Left kidney (tissue), 8 donors: ENCODE measurements around the gene SLC22A16. TPM values are rescaled to one million over a fixed set of nuclear protein-coding genes. Genes with fewer than 3 reads are reported as not detected.
"Not testable (repeated sequence)": the region's sequence is repeated elsewhere in the genome, so short reads cannot be mapped to it uniquely, and the experiment has no call there.

ENCODE experiments used
- DNase-seq: peaks from one replicate; pipeline ENCODE4 v3.0.0-alpha.2; 2013
- long read RNA-seq, 8 donors: transcript quantifications; one replicate each; lab custom pipeline, GENCODE V29; 2026
- polyA plus RNA-seq: library from polyadenylated mRNA; unstranded; fragments of 120-200 nt; gene quantifications from one replicate; pipeline ENCODE4 v1.2.1, GENCODE V29; 2013; ENCODE audit not compliant: insufficient read length

Gene SLC22A16, protein sequence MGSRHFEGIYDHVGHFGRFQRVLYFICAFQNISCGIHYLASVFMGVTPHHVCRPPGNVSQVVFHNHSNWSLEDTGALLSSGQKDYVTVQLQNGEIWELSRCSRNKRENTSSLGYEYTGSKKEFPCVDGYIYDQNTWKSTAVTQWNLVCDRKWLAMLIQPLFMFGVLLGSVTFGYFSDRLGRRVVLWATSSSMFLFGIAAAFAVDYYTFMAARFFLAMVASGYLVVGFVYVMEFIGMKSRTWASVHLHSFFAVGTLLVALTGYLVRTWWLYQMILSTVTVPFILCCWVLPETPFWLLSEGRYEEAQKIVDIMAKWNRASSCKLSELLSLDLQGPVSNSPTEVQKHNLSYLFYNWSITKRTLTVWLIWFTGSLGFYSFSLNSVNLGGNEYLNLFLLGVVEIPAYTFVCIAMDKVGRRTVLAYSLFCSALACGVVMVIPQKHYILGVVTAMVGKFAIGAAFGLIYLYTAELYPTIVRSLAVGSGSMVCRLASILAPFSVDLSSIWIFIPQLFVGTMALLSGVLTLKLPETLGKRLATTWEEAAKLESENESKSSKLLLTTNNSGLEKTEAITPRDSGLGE
- polyA plus RNA-seq: 0.40 TPM
- long read RNA-seq, donor 1: 0 reads
- long read RNA-seq, donor 2: 0 reads
- long read RNA-seq, donor 3: 0 reads
- long read RNA-seq, donor 4: 0 reads
- long read RNA-seq, donor 5: 0 reads
- long read RNA-seq, donor 6: 0 reads
- long read RNA-seq, donor 7, partial matches to known transcripts: 0 of 1 reads
- long read RNA-seq, donor 7, other reads (novel, unspliced or antisense): 0 of 1 reads
- long read RNA-seq, donor 8: 0 reads

DNA sequence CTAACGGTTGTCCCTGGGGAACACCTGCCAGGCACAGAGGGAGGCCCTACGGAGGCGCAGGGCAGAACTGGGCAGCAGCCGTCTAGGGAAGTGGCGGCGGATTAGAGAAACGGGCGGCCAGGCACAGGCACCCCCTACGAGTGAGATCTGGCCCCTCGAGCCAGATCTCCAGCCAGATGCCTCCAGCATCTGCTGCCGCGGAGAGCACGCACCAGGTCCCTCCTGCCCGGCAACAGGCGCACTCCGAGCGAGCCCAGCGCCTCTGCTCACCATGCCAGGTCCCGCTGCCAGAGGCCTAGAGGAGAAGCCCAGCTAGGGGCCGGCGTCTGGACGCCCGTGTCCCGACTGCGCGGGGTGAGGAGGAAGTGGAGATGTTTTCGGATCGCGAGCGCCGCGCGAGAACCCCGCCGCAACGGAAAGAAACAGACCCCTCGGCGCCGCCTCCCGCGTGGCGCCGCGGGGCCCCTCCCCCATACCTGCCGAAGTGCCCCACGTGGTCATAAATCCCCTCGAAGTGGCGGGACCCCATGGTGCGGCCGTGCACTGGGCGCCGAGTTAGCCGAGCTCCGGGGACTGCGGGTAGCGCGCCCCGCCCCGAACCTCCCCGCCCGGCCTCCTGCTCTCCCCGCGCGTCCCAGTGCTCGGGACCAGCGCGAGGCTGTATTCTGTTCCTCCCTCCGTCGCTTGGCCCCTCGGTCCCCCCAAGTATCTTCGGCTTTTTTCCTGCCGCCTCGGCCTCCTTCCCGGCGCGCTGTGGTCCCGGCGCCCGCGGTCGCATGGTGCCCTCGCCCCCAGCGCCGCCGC is at the start of gene SLC22A16:
SLC22A16 (minus strand) TSS at position 568 of the 804 bp plus-strand sequence; CDS start at position 529, 39 bp downstream.
- no peak for DNase-seq

DNA sequence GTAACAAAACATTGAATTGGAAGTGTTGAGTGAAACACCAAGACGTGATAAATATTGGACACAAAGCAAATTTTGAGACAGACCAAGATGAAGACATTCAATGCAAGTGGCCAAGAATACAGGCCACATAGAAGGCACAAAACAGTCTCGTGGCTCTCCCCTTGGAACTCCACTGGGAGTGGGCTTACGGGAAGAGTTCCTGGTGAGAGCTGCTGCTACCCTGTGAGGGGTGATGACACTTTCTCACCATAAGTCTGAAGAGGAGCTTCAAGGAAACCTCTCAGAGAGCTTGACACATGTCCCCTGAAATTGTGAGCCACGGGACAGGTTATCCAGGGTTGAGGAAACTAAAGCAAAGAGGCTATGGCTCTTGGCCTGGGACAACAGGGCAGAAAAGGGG is 48.6 kb upstream of the SLC22A16 start:
- DNase-seq: no peak

DNA sequence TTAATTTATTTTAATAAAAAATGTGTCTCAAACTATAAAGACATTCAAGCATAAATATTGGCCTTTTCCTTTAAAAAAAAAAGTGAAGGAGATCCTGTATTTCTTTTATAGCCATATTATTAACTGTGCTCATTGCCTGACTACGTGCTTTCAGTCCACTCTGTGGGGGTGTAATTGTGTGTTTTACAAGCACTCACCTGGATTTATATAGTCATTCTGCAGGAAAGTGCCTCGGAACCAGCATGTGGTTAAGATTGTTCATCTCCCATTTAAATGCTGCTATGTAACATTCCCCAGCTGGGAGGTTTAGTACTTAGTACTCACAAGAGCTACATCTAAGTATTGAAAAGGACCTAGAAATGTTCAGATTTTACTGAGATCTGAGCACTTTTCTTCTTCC is 47.9 kb upstream of the SLC22A16 start:
- no peak for DNase-seq

DNA sequence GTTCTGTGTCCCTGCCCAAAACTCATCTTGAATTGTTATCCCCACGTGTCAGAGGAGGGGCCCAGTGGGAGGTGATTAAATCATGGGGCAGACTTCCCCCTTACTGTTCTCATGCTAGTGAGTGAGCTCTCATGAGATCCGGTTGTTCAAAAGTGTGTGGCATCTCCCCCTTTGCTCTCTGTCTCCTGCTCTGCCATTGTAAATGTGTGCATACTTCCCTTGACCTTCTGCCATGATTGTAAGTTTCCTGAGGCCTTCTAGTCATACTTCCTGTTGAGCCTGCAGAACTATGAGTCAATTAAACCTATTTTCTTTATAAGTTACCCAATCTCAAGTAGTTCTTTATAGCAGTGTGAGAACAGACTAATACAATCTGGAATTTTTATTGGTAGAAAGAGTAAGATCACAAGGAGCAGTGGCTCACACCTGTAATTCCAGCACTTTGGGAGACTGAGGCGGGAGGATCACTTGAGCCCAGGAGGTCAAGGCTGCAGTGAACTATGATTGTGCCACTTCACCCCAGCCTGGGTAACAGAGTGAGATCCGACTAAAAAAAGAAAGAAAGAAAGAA is 47.1 kb upstream of the SLC22A16 start:
- no peak for DNase-seq

DNA sequence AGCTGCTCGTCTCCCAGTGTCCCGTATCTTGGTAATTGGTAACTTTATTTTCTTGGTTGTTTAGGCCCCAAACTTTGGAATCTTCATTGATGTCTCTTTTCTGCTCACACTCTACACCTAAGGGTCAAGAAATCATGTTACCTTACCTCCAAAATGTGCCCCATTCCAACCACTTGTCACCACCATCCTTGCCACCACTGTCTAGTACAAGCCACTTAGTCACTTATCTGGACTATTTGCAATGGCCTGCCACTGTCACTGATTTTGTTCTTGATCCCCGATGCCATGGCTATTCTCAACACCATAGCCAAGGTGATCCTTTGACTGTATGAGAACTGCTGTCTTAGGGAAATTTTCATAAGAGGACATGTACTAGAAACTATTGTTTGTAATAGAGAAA is 46.0 kb upstream of the SLC22A16 start:
- DNase-seq: no peak

DNA sequence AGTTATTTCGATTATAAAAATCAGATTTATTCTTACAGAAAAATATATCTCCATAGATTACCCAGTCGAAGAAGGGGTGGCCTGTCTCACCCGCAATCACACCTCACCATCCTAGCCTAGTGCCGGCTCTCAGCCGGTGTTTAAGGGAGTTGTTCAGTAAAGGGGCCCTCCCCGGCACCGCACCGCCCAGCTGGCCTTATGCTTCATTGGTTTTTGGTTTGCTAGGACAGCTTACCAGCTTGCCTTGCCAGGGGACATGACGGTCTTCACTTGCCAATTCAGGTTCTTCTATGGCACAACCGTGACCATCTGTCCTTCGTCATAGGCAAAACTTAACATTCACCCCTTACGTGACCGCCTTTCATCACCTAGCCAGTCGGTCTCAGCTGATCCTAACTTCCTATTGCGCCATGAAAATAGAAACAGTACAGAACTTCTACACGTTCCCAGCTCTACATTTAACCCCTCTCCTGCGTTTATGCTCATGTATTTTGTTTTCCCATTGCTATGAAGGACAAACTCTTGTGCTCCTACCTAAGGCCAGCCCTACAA is 44.7 kb upstream of the SLC22A16 start:
- DNase-seq: no peak

DNA sequence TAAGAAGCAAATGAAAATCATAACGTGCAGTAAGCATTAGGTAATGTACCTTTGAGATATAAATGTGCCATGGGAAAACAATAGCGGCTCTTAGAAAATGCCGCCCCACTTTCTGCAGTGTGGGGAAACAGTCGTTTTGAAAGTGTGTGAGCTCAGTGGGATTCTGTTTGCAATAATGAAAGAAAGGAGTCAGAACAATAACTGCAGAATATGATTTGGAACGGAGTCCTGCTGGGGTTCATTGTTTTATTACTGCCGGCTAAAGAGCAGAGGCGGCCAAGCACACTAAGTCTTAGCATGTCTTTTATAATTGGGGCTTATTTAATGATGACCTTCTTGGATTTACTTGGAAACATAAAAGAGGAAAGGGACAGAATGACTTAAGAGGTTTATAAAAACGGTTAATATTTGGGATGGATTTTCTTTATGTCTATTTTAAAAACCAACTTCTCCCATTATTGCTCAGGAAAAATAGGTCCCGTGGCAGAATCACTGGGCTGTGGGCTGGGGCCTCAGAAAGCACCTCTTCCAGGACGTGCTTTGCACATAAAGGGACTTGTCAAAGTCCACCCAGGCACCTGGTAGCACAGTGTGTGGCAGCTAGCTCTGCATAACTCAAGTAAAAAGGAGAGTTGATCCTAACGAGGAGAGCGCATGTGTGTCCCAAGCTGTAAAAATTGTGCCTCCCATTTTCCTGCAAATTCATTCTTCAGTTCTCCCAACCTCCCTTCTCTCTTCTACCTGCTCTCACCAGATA is 44.0 kb upstream of the SLC22A16 start:
- DNase-seq: no peak

DNA sequence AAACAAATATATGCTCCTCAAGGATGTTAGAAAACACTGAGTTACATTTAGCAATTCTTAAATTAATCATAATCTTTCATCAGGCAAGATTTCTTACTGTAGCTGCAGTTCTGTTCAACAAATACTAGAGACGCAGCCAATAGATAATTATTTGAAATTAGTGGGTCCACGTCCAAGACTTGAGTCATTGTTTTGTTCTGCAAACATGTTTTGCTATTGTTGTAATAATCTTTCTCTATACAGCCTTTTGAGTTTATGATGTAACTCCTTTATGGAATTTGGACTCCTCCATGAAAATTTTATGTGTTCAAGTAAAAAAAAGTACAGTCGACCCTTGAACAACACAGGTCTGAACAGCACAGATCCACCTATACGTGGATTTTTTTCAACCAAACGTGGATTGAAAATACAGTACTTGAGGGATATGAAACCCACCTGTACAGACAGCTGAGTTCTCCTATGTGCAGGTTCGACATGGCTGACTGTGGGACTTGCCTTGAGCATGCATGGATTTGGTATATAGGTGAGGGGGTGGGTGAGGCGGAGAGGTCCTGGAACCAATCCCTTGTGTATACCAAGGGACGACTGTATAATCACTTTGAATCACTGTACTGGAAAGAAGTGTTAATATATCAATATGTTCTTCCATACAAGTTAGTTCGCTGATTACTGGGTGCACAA is 41.3 kb upstream of the SLC22A16 start:
- DNase-seq: no peak

DNA sequence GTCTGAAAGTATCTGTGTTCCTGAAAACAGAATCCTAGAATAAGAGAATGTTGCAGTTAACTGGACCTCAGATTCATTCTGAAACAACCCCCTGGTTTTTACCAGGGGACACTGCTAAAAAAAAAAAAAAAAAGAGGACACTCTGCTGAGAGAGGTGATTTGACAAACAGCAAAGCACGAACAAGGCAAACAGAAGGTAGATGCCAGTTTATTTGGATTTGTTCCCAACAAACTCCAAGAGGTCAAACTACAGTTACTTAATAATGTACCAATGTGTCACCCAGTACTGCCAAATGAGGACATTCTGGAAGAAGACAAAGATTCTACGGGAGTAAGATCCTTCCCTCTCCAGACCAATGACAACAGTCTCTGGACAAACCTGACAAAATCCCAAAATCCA is 40.6 kb upstream of the SLC22A16 start:
- no peak for DNase-seq

DNA sequence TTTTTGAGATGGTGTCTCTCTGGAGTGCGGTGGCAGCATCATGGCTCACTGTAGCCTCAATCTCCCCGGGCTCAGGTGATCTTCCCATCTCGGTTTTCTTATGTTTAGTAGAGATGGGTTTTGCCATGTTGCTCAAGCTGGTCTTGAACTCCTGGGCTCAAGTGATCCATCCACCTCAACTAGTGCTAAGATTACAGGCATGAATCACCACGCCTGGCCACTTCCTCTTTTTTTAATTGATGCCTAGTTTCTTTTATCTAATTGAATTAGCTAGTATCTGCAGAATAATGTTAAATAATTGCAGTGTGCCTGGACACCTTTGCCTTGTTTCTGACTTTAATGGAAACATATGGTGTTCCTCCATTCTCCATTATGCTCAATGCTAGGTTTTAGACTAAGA is 38.4 kb upstream of the SLC22A16 start:
- DNase-seq: no peak

DNA sequence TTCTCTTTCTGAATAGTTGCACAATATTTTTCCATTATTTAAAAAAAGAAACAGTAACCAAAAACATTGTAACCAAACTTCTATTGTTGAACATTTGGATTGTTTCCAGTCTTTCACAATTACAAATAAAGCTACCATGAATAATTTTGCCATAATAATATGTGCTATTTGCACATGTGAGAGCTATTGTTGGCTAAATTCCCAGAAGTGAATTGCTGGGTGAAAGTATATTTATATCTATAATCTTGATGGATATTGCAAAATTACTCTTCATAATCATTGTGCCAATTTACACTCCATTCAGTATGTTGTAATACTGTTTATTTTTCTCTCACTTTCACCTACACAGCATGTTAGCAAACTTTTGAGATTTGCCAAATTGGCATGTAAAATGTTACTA is 36.6 kb upstream of the SLC22A16 start:
- no peak for DNase-seq

DNA sequence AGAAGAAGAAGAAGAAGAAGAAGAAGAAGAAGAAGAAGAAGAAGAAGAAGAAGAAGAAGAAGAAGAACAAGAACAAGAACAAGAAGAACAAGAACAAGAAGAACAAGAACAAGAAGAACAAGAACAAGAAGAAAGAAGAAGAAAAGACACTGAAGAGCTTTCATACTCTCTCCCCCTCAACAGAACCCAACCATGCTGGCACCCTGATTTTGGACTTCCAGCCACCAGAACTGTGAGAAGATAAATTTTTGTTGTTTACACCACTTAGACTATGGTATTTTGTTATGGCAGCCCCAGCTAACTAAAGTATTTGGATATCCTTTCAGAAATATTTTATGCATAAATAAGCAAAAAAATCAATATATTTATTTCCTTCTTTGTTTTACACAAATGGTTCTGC is 36.1 kb upstream of the SLC22A16 start:
- not testable (repeated sequence) for DNase-seq

DNA sequence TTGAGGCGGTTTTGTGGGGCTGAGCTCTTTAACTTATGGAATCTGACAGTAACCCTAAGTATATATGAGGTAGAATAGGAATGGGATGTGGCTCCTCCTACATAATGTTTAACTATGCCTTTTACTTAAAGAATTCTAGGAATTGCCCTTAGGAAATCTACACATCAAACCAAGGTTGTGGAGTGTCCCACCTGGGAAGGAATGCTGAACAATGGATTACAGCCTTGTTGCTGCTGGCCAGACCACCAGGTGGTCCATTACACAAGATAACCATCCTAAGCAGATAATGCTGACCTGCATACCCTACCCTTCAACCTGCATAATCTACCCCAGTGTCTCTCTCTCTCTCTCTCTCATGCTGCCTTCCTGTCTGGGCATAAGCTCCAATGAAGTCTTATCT is 35.0 kb upstream of the SLC22A16 start:
- no peak for DNase-seq

DNA sequence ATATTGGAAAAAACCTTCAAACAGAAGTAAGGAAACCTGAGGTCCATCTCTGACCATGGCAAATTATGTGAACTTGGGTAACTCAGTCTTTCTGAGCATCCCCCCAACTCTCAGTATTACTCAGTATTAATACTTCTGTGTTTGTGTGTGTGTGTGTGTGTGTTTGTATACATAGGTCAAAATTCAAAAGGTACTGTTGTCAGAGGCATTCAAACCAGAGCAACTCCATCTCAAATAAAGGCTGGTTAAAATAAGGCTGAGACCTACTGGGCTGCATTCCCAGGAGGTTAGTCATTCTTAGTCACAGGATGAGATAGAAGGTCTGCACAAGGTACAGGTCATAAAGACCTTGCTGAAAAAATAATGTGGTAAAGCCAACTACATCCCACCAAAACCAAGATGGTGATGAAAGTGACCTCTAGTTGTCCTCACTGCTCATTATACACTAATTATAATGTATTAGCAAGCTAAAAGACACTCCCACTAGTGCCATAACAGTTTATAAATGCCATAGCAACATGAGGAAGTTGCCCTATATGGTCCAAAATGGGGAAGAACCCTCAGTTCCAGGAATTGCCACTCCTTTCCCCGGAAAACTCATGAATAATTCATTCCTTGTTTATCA is 33.3 kb upstream of the SLC22A16 start:
- no peak for DNase-seq

DNA sequence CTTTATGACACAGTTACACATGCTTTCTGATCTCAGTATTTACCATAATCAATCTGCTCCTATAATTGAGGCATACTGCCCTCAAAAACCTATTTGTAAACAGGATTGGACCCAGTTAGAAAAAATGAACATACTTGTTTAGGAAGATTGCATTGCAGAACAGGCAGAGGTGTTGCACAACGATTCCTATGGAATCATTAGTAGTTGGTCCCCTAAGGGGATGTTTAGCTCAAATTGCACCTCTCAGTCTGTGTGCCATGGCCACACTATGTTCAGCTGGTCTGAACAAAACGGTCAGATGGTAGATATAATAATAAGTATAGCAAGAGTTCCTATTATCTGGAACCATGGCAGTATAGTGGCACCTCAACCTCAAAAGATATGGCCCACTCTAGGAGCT is 28.5 kb upstream of the SLC22A16 start:
- not testable (repeated sequence) for DNase-seq

DNA sequence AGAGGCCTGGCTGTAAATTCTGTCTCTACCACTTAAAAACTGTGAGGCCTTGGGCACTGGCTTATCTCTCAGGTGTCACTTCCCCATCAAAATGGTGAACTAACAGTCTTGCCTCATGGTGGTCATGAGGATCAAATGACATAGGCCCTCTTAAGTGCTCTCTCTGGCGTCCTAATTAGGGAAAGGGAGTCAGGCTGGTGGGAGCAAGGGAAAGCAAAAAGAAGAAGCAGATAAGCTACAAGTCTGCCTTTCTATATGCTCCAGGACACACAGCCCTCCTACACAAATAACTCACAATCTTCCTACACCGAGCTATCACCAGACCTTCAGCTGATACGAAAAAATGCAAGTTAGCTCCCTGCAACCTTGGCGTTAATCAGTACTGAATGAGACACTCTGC is 19.5 kb upstream of the SLC22A16 start:
- DNase-seq: no peak

DNA sequence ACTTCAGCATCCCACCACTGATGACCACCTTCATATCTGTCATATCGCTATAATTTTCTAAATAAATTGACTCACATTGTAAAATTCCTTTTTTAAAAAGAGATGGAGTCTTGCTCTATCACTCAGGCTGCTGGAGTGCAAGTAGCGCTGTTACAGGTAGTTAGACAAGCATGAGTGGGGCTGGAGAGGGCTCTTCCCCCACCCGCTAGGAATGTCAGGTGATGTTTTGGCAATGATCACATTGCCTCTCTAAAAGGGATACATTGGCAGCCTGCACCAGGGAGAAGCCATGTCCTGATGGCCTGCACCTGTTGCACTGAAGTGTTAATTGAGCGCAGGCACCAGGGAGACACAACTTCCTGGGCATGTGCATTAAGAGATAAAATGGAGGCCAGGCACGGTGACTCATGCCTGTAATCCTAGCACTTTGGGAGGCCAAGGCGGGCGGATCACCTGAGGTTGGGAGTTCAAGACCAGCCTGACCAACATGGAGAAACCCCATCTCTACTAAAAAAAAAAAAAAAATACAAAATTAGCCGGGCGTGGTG is 16.9 kb upstream of the SLC22A16 start:
- DNase-seq: no peak

DNA sequence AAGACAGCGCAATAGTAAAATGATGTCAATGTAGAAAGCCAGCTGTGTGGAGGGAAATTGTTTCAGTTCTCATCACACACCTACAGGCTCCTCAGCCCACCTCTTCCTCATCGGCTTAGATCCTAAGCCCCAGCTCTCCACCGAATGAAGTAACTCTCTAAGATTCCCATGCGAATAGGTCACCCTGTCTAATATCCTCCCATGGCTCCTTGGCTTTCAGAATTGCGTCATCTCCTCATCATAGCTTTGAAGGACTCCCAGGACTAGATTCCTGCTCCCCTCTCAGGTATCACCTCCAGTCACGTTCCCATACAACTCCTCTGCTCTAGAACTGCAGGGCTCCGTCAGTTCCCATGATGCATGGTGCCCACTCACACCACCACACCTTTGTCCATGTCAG is 16.2 kb upstream of the SLC22A16 start:
- DNase-seq: no peak

DNA sequence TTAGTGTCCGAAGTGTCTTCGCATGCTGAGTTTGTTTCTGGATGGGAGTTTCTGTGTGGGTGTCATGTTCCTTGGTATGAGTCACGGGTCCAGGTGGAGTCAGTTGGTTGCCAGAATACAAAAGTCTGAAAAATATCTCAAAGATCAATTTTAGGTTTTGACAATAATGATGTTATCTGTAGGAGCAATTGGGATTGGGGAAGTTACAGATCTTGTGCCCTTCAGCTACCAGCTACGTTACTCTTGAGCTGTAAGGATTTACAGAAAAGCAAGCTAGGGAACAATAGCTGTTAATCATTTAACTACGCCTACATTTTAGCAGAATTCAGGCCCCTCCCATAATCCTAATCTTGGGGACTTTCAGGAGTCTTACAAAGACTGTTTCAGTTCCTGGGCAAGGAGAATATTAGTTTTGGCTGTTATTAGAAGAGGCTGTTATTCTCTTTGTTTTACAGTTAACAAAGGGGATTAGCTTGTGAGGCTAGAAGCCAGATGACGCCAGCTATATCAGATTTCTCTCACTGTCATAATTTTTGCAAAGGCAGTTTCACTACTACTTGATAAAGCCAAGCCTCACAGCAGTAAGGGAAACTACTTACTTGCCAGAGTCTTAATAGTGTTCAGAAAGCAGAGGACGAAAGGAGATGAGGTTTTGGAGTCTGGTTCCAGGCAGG is 15.4 kb upstream of the SLC22A16 start:
- DNase-seq: peak; percentile 74
